RKO (cell line): Measurements from ENCODE around the gene CEACAM16.
A peak's percentile ranks its signal among the peaks of the same experiment; 100 is the strongest.

ENCODE experiments used
- DNase-seq: peaks from one replicate; pipeline ENCODE4 v3.0.0-alpha.2; 2016; ENCODE audit warnings: low spot score

CEACAM16 gene

GRCh38 chr19:44746616-44746945, 47.6 kb downstream of the CEACAM16 start:
- DNase-seq = no peak

GRCh38 chr19:44746946-44747738, 48.2 kb downstream of the CEACAM16 start:
- DNase-seq = peak; percentile 92

- peak; percentile 58 for DNase-seq
Measured at GRCh38 chr19:44747739-44748425, 48.9 kb downstream of the CEACAM16 start.

GRCh38 chr19:44748426-44749254, 49.7 kb downstream of the CEACAM16 start, which contains the start of gene BCL3:
Gene BCL3 (plus strand): TSS chr19:44748708. CDS start chr19:44748791, 83 bp downstream.
- no peak for DNase-seq

- no peak for DNase-seq
Measured at GRCh38 chr19:44749292-44749691, 50.3 kb downstream of the CEACAM16 start.

GRCh38 chr19:44749994-44750393, 51.0 kb downstream of the CEACAM16 start:
- no peak for DNase-seq

GRCh38 chr19:44752123-44752815, 53.3 kb downstream of the CEACAM16 start:
- no peak for DNase-seq

DNA sequence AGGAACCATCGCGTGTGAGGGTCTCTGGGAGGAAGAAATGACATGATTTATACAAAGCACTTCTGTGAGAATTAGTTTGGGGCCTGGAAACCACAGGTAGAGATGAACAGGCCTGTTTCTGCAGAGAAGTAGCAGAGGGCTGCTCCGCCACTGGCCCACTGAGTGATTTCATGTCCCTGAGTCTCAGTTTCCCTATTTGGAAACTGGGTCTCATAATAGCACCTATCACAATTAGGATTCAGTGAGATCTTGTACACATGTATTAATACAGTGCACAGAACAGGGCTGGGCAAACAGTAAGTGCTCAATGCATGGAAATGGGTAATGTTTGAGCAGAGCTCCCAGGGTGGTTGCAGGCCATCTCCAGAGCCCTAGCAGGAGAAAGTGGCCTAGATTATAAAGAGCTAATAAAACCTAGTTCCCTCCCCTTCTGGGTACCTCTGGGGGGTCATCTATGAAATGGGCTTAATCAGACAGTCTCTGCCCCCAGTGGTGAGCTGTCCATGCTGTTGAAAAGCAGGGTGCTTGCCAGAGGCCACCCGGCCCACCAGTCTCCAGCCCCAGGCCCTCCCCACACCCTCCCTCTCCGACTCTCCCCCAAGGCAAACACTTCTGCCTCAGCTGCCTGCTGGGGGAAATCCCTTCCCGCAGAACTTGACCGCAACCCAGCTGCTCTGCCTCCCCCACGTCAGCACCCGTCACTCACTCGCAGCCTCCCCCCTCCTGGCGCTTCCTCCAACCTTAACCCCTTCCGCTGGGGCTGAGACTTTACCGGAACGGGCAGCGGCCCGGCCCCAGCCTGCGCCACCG, 54.1 kb downstream of the CEACAM16 start:
- DNase-seq = no peak

DNA sequence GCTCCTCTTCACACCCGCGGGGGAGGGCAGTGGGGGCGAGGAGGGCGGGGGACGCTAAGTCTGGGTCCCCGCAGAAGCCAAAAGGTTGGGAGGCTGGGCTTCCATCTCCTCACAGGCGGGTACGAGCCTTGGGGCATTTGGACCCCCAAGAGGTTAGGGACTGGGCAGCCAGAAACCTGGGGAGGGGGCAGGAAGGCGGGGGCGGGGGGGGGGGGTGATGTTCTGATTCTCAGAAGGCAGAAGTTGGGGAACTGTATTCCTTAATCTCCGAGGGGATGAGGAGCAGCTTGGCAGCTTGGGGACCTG, 54.6 kb downstream of the CEACAM16 start:
- no peak for DNase-seq

- no peak for DNase-seq
Measured at GRCh38 chr19:44753932-44754749, 55.2 kb downstream of the CEACAM16 start.

GRCh38 chr19:44754750-44755080, 55.8 kb downstream of the CEACAM16 start:
- DNase-seq = no peak

DNA sequence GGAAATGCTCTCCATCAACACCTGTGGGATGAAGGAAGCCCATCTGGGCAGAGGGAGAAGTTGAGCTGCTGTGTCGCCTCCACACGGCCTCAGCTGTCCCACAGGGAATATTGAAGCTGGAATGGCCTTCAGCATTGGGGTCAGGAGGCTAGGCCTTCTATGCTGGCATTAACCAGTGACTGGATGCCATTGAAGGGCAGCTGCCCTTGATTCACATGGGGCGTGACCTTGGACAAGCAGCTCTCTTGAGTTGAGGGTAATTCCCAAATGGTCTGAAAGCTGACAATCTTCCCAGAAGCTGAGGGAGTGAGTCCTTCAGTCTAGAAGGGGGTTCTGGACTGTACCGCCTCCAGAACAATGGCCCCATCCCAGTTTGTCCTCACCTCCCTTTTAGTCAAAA, 56.3 kb downstream of the CEACAM16 start:
- no peak for DNase-seq

DNA sequence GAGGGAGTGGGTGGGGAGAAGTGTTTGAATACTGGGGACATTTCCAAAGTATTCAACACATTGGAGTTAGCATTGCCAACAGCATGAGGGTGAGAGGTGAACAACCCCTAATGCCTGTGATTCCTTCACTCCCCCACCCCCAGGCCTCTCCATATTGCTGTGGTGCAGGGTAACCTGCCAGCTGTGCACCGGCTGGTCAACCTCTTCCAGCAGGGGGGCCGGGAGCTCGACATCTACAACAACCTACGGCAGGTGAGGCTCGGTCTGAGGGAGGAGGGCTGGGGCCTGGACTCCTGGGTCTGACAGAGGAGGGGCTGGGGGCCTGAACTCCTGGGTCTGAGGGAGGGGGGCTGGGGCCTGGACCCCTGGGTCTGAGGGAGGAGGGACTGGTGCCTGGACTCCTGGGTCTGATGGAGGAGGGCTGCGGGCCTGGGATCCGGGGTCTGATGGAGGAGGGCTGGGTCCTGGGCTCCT, 57.2 kb downstream of the CEACAM16 start:
- no peak for DNase-seq

GRCh38 chr19:44757057-44757734, 58.2 kb downstream of the CEACAM16 start:
- DNase-seq = no peak

- DNase-seq = no peak
Measured at GRCh38 chr19:44757735-44758505, 59.0 kb downstream of the CEACAM16 start.

- DNase-seq = no peak
Measured at GRCh38 chr19:44758596-44758995, 59.6 kb downstream of the CEACAM16 start.

DNA sequence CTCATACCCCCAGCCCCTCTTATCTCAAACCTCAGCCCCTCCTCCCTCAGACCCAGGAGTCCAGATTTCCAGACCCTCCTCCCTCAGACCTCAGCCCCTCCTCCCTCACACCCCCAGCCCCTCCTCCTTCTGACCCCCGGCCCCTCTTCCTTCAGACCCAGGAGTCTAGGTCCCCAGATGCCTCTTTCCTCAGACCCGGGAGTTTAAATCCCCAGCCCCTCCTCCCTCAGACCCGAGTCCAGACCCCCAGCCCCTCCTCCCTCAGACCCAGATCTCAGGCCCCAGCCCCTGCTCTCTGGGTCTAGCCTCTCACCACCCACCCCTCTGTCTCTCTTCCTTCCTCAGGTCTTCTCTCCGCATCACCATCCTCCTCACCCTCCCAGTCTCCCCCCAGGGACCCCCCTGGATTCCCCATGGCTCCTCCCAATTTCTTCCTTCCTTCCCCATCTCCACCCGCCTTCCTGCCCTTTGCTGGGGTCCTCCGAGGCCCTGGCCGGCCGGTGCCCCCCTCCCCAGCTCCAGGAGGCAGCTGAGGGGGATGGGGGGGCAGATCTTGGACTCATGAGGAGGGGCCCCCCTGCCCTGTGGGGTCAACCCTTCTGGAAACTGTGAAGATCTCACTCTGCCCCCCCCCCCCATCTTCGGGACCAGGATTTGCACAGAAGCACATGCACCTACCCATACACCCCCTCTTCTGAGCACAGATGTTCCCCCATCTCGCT, 60.3 kb downstream of the CEACAM16 start:
- DNase-seq = no peak
